Measurements from ENCODE around the gene ADSS1.

Gene ADSS1

GRCh38 chr14:104784846-104785707, 61.0 kb downstream of the ADSS1 start:
- no peak for DNase-seq

GRCh38 chr14:104785708-104786080, 61.7 kb downstream of the ADSS1 start:
- DNase-seq, result no peak

GRCh38 chr14:104786091-104786586, 62.1 kb downstream of the ADSS1 start:
- DNase-seq, result no peak

- no peak for DNase-seq
Observed at GRCh38 chr14:104786726-104787675, 63.0 kb downstream of the ADSS1 start.

- DNase-seq, result peak; percentile 30
Observed at GRCh38 chr14:104787736-104788135, 63.7 kb downstream of the ADSS1 start.

- no peak for DNase-seq
Observed at GRCh38 chr14:104788161-104788818, 64.3 kb downstream of the ADSS1 start.

GRCh38 chr14:104788873-104789663, 65.0 kb downstream of the ADSS1 start:
- DNase-seq, result no peak

GRCh38 chr14:104789752-104790743, 66.0 kb downstream of the ADSS1 start:
- no peak for DNase-seq

- no peak for DNase-seq
Observed at GRCh38 chr14:104791425-104791824, 67.4 kb downstream of the ADSS1 start.

GRCh38 chr14:104792101-104792884, 68.3 kb downstream of the ADSS1 start:
- DNase-seq, result no peak

- DNase-seq, result no peak
Observed at GRCh38 chr14:104792945-104793702, 69.1 kb downstream of the ADSS1 start.

- DNase-seq, result no peak
Observed at GRCh38 chr14:104793703-104793959, 69.6 kb downstream of the ADSS1 start.

GRCh38 chr14:104794099-104794498, 70.1 kb downstream of the ADSS1 start:
- DNase-seq, result no peak

- DNase-seq, result no peak
Observed at GRCh38 chr14:104794631-104794992, 70.6 kb downstream of the ADSS1 start.

GRCh38 chr14:104794993-104795780, 71.2 kb downstream of the ADSS1 start, which contains the start of gene AKT1:
Gene AKT1 (minus strand): TSS chr14:104795748. CDS start chr14:104792643, 3,105 bp downstream.
- no peak for DNase-seq

- peak; percentile 60 for DNase-seq
Observed at GRCh38 chr14:104795781-104796686, 72.0 kb downstream of the ADSS1 start.

GRCh38 chr14:104796687-104797081, 72.7 kb downstream of the ADSS1 start:
- no peak for DNase-seq
